ENCODE results near the gene PLA2G4D. TPM values are rescaled to one million over a fixed set of nuclear protein-coding genes. Genes with fewer than 3 reads are reported as not detected.

Gene PLA2G4D
- polyA plus RNA-seq, 1 of the 3 experiments (the other 2 are of a cell fraction) = not detected

DNA sequence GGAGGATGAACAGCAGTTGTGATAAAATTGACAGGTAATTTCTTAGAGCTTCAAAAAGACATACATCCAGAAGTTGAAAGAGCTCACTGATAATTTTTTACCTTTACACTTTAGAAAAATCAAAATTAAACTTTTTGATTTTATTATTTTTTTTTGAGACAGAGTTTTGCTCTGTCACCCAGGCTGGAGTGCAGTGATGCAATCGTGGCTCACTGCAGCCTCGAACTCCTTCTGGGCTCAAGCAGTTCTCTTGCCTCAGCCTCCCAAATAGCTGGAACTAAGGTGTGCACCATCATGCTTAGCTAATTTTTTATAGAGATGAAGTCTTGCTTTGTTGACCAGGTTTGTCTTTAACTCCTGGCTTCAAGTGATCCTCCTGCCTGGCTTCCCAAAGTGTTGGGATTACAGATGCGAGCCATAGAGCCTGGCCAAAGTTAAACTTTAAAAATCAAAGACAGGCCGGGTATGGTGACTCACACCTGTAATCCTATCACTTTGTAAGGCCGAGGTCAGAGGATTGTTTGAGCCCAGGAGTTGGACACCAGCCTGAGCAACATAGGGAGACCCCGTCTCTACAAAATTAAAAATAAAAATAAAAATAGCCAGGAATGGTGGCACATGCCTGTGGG, 40.4 kb upstream of the PLA2G4D start:
- Histone ChIP-seq H3K4me2 (no peak overlapping the region), H3F3A (replicated peaks; ENCODE audit: insufficient read depth) (no peaks in the 10 kb centered on the region), H3K27me3 (ENCODE audit: insufficient read depth) (peaks cover 11% of the 10 kb centered on the region), H3K9me3 (no peaks in the 10 kb centered on the region), H3K36me3 (replicated peaks in 1 of 2; ENCODE audit: control insufficient read depth in 1 of 2, insufficient read depth in 2 of 2, low read length in 1 of 2) (no peaks in the 10 kb centered on the region), H3K4me1 (ENCODE audit: control insufficient read depth in 1 of 2, insufficient read depth in 2 of 2, low read depth in 1 of 2, low read length in 1 of 2) (peaks cover 0 to 3% of the 10 kb centered on the region in 2 experiments; a peak in 1 of 4 replicates), H3K9ac (no peak overlapping the region), H2AFZ (ENCODE audit: low read depth) (no peak overlapping the region), H4K20me1 (ENCODE audit: insufficient read depth) (no peaks in the 10 kb centered on the region), H3K4me3 (ENCODE audit: low read depth in 2 of 2, low read length in 1 of 2) (no peak overlapping the region), H3K79me2 (ENCODE audit: insufficient read depth) (no peaks in the 10 kb centered on the region), H3K27ac (ENCODE audit: low read depth in 2 of 2, low read length in 1 of 2) (no peak overlapping the region), H3K9me2 (no peaks in the 10 kb centered on the region)
- no peak for DNase-seq
- ChIA-PET POLR2A (no interaction called here), CTCF (interaction anchor here (1.0 to 7.7 kb wide), 7 partner anchors 15 to 145 kb away, joined by 3 to 65 read pairs (median 4); no protein-coding TSS in a partner anchor)
- 57% methylated on average over 6 of the region's 6 CpGs for WGBS (ENCODE audit: low lambda C conversion rate)
- TF ChIP-seq RCOR1 (IDR thresholded peaks at IDR 0.05; ENCODE audit: low read length) (no peak), ELF1 (IDR thresholded peaks at IDR 0.05) (no peak), FOXM1 (IDR thresholded peaks at IDR 0.05; ENCODE audit: low read depth) (no peak), GABPA (IDR thresholded peaks at IDR 0.05; ENCODE audit: low read depth) (no peak), MEF2A (IDR thresholded peaks at IDR 0.05; ENCODE audit: borderline replicate concordance, low read depth) (no peak), RXRA (IDR thresholded peaks at IDR 0.05; ENCODE audit: borderline replicate concordance, low read depth) (no peak), SIN3A (IDR thresholded peaks at IDR 0.05; ENCODE audit: borderline replicate concordance, low read depth, low read length) (no peak), FOSL2 (IDR thresholded peaks at IDR 0.05; ENCODE audit: borderline replicate concordance, low read depth) (no peak), RAD21 (IDR thresholded peaks at IDR 0.05; ENCODE audit: low read length) (no peak), SMC3 (IDR thresholded peaks at IDR 0.05; ENCODE audit: low read depth, low read length) (no peak), EP300 (IDR thresholded peaks at IDR 0.05; ENCODE audit: borderline replicate concordance in 1 of 2, low read depth in 1 of 2, low read length in 1 of 2) (no peak)
- TF ChIP-seq, protein P1, sequence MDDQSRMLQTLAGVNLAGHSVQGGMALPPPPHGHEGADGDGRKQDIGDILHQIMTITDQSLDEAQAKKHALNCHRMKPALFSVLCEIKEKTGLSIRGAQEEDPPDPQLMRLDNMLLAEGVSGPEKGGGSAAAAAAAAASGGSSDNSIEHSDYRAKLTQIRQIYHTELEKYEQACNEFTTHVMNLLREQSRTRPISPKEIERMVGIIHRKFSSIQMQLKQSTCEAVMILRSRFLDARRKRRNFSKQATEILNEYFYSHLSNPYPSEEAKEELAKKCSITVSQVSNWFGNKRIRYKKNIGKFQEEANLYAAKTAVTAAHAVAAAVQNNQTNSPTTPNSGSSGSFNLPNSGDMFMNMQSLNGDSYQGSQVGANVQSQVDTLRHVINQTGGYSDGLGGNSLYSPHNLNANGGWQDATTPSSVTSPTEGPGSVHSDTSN (IDR thresholded peaks at IDR 0.05) = no peak
- TF ChIP-seq, protein P2, sequence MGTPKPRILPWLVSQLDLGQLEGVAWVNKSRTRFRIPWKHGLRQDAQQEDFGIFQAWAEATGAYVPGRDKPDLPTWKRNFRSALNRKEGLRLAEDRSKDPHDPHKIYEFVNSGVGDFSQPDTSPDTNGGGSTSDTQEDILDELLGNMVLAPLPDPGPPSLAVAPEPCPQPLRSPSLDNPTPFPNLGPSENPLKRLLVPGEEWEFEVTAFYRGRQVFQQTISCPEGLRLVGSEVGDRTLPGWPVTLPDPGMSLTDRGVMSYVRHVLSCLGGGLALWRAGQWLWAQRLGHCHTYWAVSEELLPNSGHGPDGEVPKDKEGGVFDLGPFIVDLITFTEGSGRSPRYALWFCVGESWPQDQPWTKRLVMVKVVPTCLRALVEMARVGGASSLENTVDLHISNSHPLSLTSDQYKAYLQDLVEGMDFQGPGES (IDR thresholded peaks at IDR 0.05; ENCODE audit: low read depth, low read length) = no peak
- TF ChIP-seq, protein P3, sequence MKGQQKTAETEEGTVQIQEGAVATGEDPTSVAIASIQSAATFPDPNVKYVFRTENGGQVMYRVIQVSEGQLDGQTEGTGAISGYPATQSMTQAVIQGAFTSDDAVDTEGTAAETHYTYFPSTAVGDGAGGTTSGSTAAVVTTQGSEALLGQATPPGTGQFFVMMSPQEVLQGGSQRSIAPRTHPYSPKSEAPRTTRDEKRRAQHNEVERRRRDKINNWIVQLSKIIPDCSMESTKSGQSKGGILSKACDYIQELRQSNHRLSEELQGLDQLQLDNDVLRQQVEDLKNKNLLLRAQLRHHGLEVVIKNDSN (IDR thresholded peaks at IDR 0.05; ENCODE audit: borderline replicate concordance, low read depth) = no peak
- TF ChIP-seq, protein P4, sequence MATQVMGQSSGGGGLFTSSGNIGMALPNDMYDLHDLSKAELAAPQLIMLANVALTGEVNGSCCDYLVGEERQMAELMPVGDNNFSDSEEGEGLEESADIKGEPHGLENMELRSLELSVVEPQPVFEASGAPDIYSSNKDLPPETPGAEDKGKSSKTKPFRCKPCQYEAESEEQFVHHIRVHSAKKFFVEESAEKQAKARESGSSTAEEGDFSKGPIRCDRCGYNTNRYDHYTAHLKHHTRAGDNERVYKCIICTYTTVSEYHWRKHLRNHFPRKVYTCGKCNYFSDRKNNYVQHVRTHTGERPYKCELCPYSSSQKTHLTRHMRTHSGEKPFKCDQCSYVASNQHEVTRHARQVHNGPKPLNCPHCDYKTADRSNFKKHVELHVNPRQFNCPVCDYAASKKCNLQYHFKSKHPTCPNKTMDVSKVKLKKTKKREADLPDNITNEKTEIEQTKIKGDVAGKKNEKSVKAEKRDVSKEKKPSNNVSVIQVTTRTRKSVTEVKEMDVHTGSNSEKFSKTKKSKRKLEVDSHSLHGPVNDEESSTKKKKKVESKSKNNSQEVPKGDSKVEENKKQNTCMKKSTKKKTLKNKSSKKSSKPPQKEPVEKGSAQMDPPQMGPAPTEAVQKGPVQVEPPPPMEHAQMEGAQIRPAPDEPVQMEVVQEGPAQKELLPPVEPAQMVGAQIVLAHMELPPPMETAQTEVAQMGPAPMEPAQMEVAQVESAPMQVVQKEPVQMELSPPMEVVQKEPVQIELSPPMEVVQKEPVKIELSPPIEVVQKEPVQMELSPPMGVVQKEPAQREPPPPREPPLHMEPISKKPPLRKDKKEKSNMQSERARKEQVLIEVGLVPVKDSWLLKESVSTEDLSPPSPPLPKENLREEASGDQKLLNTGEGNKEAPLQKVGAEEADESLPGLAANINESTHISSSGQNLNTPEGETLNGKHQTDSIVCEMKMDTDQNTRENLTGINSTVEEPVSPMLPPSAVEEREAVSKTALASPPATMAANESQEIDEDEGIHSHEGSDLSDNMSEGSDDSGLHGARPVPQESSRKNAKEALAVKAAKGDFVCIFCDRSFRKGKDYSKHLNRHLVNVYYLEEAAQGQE (IDR thresholded peaks at IDR 0.05; ENCODE audit: low read depth, low read length) = no peak
- TF ChIP-seq, protein P5, sequence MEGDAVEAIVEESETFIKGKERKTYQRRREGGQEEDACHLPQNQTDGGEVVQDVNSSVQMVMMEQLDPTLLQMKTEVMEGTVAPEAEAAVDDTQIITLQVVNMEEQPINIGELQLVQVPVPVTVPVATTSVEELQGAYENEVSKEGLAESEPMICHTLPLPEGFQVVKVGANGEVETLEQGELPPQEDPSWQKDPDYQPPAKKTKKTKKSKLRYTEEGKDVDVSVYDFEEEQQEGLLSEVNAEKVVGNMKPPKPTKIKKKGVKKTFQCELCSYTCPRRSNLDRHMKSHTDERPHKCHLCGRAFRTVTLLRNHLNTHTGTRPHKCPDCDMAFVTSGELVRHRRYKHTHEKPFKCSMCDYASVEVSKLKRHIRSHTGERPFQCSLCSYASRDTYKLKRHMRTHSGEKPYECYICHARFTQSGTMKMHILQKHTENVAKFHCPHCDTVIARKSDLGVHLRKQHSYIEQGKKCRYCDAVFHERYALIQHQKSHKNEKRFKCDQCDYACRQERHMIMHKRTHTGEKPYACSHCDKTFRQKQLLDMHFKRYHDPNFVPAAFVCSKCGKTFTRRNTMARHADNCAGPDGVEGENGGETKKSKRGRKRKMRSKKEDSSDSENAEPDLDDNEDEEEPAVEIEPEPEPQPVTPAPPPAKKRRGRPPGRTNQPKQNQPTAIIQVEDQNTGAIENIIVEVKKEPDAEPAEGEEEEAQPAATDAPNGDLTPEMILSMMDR (IDR thresholded peaks at IDR 0.05) = no peak

All from SK-N-SH (cell line).